HepG2 (cell line): Measurements from ENCODE around the gene CD320. TPM values are rescaled to one million over a fixed set of nuclear protein-coding genes. Genes with fewer than 3 reads are reported as not detected.
A peak's percentile ranks its signal among the peaks of the same experiment; 100 is the strongest.

ENCODE experiments used
- ATAC-seq: fragments of 200-7000 bp; cut with Tn5 transposase; 3 replicates; pipeline ENCODE4 v1.9.1; 2020; ENCODE audit warnings: mild to moderate bottlenecking, moderate library complexity
- BruUV-seq: library from RNA; stranded (reverse); fragments of 400-500 nt; replicated peaks from 2 replicates; lab custom pipeline; 2021; lab: Mats Ljungman, UMichigan
- CTCF ChIA-PET: fragments of 300-600 bp; formaldehyde crosslinking; extraction: SDS; loops from one replicate; lab custom pipeline; 2021; ENCODE audit warnings: low total read pairs, inconsistent platforms, low intra/inter-chr PET ratio; lab: Yijun Ruan, JAX
- POLR2A ChIA-PET: fragments of 350-600 bp; sonication (Branson Sonifier 250); formaldehyde crosslinking; loops from one replicate; lab custom pipeline; 2020; ENCODE audit warnings: antibody characterized with exemption, inconsistent platforms; lab: Yijun Ruan, JAX
- DNase-seq: peaks from one replicate; pipeline ENCODE4 v3.0.0-alpha.2; 2015; ENCODE audit warnings: low spot score
- FAIRE-seq: peaks from 3 replicates; lab custom pipeline; 2011; peaks lifted over from hg19 to GRCh38; lab: Jason Lieb, UNC
- H2AFZ ChIP-seq: one replicate; pipeline ENCODE4 v1.6.1; 2011; ENCODE audit warnings: low read length, inconsistent platforms
- H3K27ac ChIP-seq: fragments of 300-600 bp; 3 replicates; pipeline ENCODE4 v1.8.0; 2011; ENCODE audit warnings: mixed run types, mild to moderate bottlenecking, mixed read lengths, low read length, inconsistent platforms; ENCODE audit not compliant: insufficient read depth; ENCODE audit errors: extremely low read length
- H3K27me3 ChIP-seq, 2 experiments: fragments of 200-600 bp in 1 of 2; 2 replicates in 1 of 2; 3 replicates in 1 of 2; pipeline versions ENCODE4 v1.6.0 to v1.8.0; 2011; ENCODE audit warnings: low read length in 2 of 2, mild to moderate bottlenecking in 2 of 2, moderate library complexity in 2 of 2, inconsistent platforms in 1 of 2; ENCODE audit not compliant: insufficient read depth in 2 of 2, control insufficient read depth in 1 of 2
- H3K36me3 ChIP-seq, 2 experiments: fragments of 200-600 bp in 1 of 2; replicated peaks in 1 of 2; 2 replicates in 1 of 2; 3 replicates in 1 of 2; pipeline versions ENCODE4 v1.5.1 to v1.8.0; 2011; ENCODE audit warnings: low read length in 2 of 2, inconsistent platforms in 1 of 2; ENCODE audit not compliant: insufficient read depth in 2 of 2, control insufficient read depth in 1 of 2
- H3K4me1 ChIP-seq: 2 replicates; pipeline ENCODE4 v1.5.1; 2012; ENCODE audit warnings: low read length, inconsistent platforms; ENCODE audit not compliant: insufficient read depth
- H3K4me2 ChIP-seq: 2 replicates; pipeline ENCODE4 v1.6.0; 2011; ENCODE audit warnings: low read depth, low read length, inconsistent platforms
- H3K4me3 ChIP-seq, 3 experiments: fragments of 200-600 bp in 1 of 3; sonication (generic), shearing (Covaris generic) in 1 of 3; replicated peaks in 1 of 3; 2 replicates each; pipeline ENCODE4 v1.5.1; 2011 to 2016; ENCODE audit warnings: low read length in 3 of 3, inconsistent platforms in 2 of 3, low read depth in 2 of 3, mild to moderate bottlenecking in 2 of 3, control low read depth in 1 of 3, mixed read lengths in 1 of 3; ENCODE audit not compliant: insufficient read depth in 1 of 3
- H3K79me2 ChIP-seq: one replicate; pipeline ENCODE4 v1.6.1; 2011; ENCODE audit warnings: low read length, inconsistent platforms; ENCODE audit not compliant: insufficient read depth
- H3K9ac ChIP-seq: 2 replicates; pipeline ENCODE4 v1.6.0; 2011; ENCODE audit warnings: mild to moderate bottlenecking, low read depth, low read length, inconsistent platforms; ENCODE audit not compliant: insufficient read depth
- H3K9me3 ChIP-seq: 2 replicates; pipeline ENCODE4 v1.5.1; 2012; ENCODE audit warnings: mild to moderate bottlenecking, low read length
- H4K20me1 ChIP-seq: 2 replicates; pipeline ENCODE4 v1.6.0; 2011; ENCODE audit warnings: inconsistent platforms, mild to moderate bottlenecking, low read length, moderate library complexity; ENCODE audit not compliant: insufficient read depth
- BCL6 ChIP-seq: IDR thresholded peaks from 2 replicates; pipeline ENCODE4 v1.6.1; 2016; ENCODE audit warnings: missing genetic modification reagents, missing compliant biosample characterization
- CSRNP1 ChIP-seq: sonication (generic); formaldehyde crosslinking; IDR thresholded peaks from 2 replicates; pipeline ENCODE4 v1.8.1; 2023; ENCODE audit warnings: mild to moderate bottlenecking, missing genetic modification reagents
- EZH2 ChIP-seq: conservative IDR thresholded peaks from 2 replicates; pipeline ENCODE4 v1.6.1; 2012; ENCODE audit warnings: mild to moderate bottlenecking, low read depth, low read length, moderate library complexity
- HCFC1 ChIP-seq: fragments of 150-350 bp; IDR thresholded peaks from 2 replicates; pipeline ENCODE4 v1.6.1; 2014; ENCODE audit warnings: low read depth, low read length
- HNRNPLL ChIP-seq: fragments of 200-400 bp; formaldehyde crosslinking; IDR thresholded peaks from 2 replicates; pipeline ENCODE4 v1.6.1; 2017; ENCODE audit warnings: mild to moderate bottlenecking, low read depth, low read length; ENCODE audit not compliant: poor library complexity, severe bottlenecking
- KDM5B ChIP-seq: sonication (generic); formaldehyde crosslinking; IDR thresholded peaks from 2 replicates; pipeline ENCODE4 v1.4.0; 2020; ENCODE audit warnings: missing genetic modification reagents, mild to moderate bottlenecking, borderline replicate concordance
- ZNF800 ChIP-seq: sonication (generic); formaldehyde crosslinking; IDR thresholded peaks from 2 replicates; pipeline ENCODE4 v1.4.0; 2020; ENCODE audit warnings: missing genetic modification reagents
- WGBS: methylation state at CpG from one replicate; pipeline ENCODE4 v1.1.6; 2017; ENCODE audit warnings: low lambda C conversion rate; 5-methylcytosine and 5-hydroxymethylcytosine counted together
- in situ Hi-C: cut with HindIII; loops from 2 replicates; pipeline ENCODE4 v1.10.0; 2017; ENCODE audit warnings: low pct_unique_long_range_greater_than_20kb; ENCODE audit not compliant: extremely low pct_ligation_motif_present
- intact Hi-C: fragments of 100-400 bp; cut with micrococcal nuclease; formaldehyde crosslinking; loops from one replicate; pipeline ENCODE4 v1.10.0; 2022; ENCODE audit not compliant: unreplicated experiment
- polyA plus RNA-seq, 8 experiments: library from polyadenylated mRNA; depleted of rRNA in 3 of 8; stranded (reverse) in 7 of 8; unstranded in 1 of 8; fragments of >200 nt; fragmentation: Illumina TruSeq in 4 of 8; extraction: Trizol in 4 of 8; gene quantifications; 2 replicates each; pipeline versions ENCODE4 v1.2.1 to v1.2.3, GENCODE V29; 2011 to 2016; ENCODE audit warnings: low read depth in 4 of 8, missing spikeins in 1 of 8, mixed read lengths in 1 of 8; ENCODE audit not compliant: insufficient read depth in 1 of 8
- total RNA-seq, 5 experiments: library from RNA; depleted of rRNA; stranded (reverse); fragments of >200 nt; fragmentation: Illumina TruSeq; extraction: Trizol; gene quantifications; 2 replicates each; pipeline ENCODE4 v1.2.3, GENCODE V29; 2016; ENCODE audit warnings: low read depth in 1 of 5
- TF ChIP-seq, protein P1 (sequence below): sonication (generic); formaldehyde crosslinking; conservative IDR thresholded peaks from 2 replicates; pipeline ENCODE4 v1.4.0; 2020; ENCODE audit warnings: missing genetic modification reagents
- TF ChIP-seq, protein P2 (sequence below): sonication (generic); formaldehyde crosslinking; IDR thresholded peaks from 2 replicates; pipeline ENCODE4 v1.9.0; 2022; ENCODE audit warnings: low read depth, missing genetic modification reagents
- TF ChIP-seq, protein P3 (sequence below): sonication (generic); formaldehyde crosslinking; IDR thresholded peaks from 2 replicates; pipeline ENCODE4 v1.4.0; 2020; ENCODE audit warnings: missing genetic modification reagents

The CD320 gene
- total and polyA plus RNA-seq, 2 of the 13 experiments (the other 11 are each of a cell fraction or from before 2014, with no cell fraction given): 83.1 to 99.9 TPM

DNA sequence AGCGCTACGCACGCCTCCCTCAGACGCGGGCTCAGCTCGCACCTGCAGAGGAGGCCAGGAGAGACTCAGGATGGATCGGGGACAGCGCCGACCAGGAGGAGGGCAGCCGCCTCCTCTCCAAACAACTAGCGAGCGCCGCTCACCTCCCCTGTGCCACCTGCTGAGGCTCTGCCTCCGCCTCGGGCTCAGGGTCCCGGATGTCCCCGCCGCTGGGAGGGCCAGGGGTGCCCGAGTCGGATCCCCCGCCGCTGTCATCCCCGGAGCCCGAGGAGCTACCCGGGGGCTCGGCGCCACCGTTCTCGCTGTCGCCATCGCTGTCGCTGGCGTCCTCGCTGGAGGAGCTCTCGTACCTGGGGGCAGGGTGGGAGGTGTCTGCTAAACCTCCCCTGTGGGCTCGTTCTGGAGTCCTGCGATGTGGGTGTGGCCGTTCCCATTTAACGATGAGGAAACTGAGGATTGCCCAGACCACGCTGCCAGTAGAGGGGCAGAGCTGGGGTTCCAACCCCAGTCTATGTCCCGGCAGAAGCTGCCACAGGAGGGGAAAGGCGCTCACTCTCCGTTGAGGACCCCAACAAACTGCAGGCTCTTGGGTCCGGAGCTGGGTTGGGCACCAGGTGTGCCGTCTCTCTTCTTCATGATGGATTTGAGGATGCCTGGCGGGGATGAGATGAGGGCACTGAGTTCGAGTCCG, 25.8 kb upstream of the CD320 start:
- Histone ChIP-seq H3K9me3 (no peaks in the 10 kb centered on the region), H4K20me1 (no peaks in the 10 kb centered on the region), H3K27me3 (peaks cover 10 to 56% of the 10 kb centered on the region in 2 experiments), H3K4me3 (peak overlapping the region in 1 of 3 experiments; percentile 65; a peak in 2 of 6 replicates), H3K79me2 (no peaks in the 10 kb centered on the region), H3K4me2 (peak overlapping the region; percentile 58; the same call in 1 of the 2 replicates), H3K4me1 (peaks cover 42% of the 10 kb centered on the region), H3K27ac (no peak overlapping the region), H3K36me3 (no peaks in the 10 kb centered on the region), H3K9ac (no peak overlapping the region), H2AFZ (no peak overlapping the region)
- CTCF ChIA-PET: no interaction called here
- DNase-seq (no peak), FAIRE-seq (no peak), ATAC-seq (peak; percentile 22; the same call in 1 of the 3 replicates)
- intact Hi-C loops: no loop called here
- 7% methylated on average over 3 of the region's 48 CpGs for WGBS
- no TSS peak for BruUV-seq
- in situ Hi-C loops: no loop called here
- POLR2A ChIA-PET: interaction anchor here (0.6 to 2.1 kb wide), 4 partner anchors 10 to 90 kb away, joined by 3 to 16 read pairs (median 9); partner anchors contain the start of genes NDUFA7 and RPS28
- TF ChIP-seq, protein P1, sequence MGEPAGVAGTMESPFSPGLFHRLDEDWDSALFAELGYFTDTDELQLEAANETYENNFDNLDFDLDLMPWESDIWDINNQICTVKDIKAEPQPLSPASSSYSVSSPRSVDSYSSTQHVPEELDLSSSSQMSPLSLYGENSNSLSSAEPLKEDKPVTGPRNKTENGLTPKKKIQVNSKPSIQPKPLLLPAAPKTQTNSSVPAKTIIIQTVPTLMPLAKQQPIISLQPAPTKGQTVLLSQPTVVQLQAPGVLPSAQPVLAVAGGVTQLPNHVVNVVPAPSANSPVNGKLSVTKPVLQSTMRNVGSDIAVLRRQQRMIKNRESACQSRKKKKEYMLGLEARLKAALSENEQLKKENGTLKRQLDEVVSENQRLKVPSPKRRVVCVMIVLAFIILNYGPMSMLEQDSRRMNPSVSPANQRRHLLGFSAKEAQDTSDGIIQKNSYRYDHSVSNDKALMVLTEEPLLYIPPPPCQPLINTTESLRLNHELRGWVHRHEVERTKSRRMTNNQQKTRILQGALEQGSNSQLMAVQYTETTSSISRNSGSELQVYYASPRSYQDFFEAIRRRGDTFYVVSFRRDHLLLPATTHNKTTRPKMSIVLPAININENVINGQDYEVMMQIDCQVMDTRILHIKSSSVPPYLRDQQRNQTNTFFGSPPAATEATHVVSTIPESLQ (CRISPR knock-in tag): no peak
- TF ChIP-seq, protein P2, sequence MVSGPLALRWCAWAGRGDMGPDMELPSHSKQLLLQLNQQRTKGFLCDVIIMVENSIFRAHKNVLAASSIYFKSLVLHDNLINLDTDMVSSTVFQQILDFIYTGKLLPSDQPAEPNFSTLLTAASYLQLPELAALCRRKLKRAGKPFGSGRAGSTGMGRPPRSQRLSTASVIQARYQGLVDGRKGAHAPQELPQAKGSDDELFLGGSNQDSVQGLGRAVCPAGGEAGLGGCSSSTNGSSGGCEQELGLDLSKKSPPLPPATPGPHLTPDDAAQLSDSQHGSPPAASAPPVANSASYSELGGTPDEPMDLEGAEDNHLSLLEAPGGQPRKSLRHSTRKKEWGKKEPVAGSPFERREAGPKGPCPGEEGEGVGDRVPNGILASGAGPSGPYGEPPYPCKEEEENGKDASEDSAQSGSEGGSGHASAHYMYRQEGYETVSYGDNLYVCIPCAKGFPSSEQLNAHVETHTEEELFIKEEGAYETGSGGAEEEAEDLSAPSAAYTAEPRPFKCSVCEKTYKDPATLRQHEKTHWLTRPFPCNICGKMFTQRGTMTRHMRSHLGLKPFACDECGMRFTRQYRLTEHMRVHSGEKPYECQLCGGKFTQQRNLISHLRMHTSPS: no peak
- TF ChIP-seq EZH2: peak; percentile 53; the same call in 1 of the 2 replicates
- TF ChIP-seq ZNF800 (CRISPR knock-in tag): peak; percentile 7; the same call in 1 of the 2 replicates
- TF ChIP-seq CSRNP1: 0 out of 2 replicates have a peak, but pooled peaks have one; percentile 56
- no peak for TF ChIP-seq HCFC1
- TF ChIP-seq, protein P3, sequence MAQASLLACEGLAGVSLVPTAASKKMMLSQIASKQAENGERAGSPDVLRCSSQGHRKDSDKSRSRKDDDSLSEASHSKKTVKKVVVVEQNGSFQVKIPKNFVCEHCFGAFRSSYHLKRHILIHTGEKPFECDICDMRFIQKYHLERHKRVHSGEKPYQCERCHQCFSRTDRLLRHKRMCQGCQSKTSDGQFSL (CRISPR knock-in tag): no peak
- TF ChIP-seq BCL6 (CRISPR knock-in tag): peak; percentile 3; the same call in 1 of the 2 replicates
- TF ChIP-seq HNRNPLL: peak; percentile 4
- 0 out of 2 replicates have a peak, but pooled peaks have one; percentile 17 for TF ChIP-seq KDM5B (CRISPR knock-in tag)
